ENCODE data around the gene KIAA1217. TPM values are rescaled to one million over a fixed set of nuclear protein-coding genes. Genes with fewer than 3 reads are reported as not detected.

KIAA1217 gene
- total RNA-seq, 1 donor from 2014 or later: 13.2 TPM

DNA sequence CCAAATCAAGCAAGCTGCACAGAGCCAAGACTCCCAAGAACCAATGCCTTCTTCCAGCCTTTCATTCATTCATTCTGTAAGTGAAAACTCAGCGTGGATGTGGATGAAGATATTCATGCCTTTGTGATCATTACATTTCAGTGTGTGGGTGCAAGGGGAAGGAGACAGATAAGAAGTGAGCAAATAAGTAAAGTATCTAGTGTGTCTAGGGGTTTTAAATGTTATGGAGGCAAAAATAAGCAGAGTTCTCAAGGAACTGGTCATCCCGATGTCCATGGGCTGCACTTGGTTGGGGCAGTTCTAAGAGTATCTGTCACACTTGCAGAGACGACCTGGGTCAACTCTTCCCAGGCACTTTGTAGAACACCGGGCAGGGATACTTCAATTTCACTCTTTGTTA lies 149.1 kb downstream of the KIAA1217 start:
- DNase-seq (ENCODE audit: low read depth): no peak

DNA sequence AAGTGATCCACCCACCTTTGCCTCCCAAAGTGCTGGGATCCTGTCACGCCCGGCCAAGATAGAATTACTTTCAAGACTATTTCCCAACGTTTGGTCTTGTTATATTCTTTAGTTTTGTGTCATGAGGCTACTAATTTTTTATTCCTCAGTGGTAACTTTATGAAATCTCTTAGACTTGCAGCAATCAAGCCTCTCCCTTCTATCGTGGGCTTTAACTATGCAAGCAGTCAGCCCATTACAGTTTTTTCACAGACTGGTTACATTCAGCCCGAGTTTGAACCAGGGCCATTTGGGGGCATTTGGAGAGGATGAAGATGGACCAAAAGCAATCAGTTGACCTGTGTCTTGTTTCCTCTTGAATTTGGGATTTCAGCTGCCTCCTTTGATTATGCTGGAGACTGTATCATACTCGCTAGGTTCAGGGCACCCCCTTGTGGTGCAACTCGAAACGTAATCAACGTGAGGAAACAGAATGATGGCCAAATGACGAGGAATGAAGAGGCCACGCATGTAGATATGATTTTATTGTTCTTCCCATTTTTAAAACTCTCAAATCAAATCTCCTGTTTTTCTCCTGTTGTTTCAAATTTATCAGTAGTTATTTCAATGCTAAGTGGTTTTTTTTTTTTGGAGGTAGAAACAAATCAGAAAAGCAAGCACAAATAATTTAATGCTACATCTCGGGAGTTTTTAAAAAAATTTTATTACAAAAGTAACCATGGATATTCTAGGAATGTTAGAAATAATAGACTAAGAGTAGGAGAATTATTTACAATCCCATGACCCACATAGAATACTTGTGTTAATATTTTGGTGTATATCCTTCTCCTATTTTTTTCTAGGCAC lies 151.6 kb downstream of the KIAA1217 start:
- DNase-seq (ENCODE audit: low read depth): peak; percentile 76

DNA sequence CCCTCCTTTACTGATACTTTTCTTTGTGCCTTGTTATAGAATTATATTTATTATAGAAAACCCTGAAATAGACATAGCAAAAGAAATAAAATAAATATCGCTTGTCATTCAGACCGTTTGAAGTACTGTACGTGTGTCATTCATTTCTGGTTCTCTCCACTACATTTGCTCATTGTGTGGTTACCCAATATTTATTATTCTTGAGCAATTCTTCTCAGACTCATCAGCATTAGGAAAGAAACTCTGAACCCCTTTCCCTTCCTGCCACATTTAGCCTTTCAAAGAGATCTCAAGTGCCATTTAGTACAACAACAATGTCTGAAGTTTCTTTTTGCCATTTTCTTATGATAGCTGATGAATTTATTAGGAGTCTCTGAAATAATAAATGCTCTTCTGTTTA lies 154.1 kb downstream of the KIAA1217 start:
- no peak for DNase-seq (ENCODE audit: low read depth)

DNA sequence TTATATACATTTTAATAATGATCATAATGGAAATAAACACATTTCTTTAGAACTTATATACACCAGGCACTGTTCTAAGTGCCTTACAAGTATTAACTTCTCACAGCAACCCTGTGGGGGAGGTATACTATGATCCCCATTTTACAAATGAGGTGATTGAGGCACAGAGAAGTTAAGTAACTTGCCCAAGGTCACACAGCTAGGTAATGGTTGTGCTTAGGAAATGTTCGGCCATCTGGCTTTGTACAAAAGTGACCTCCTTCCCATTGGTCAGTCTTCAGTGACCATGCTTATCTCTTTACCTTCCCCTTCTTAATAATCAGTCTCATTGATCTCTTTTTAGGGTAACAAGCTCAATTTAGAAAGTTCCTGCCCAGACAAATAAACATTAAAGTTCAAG lies 158.8 kb downstream of the KIAA1217 start:
- no peak for DNase-seq (ENCODE audit: low read depth)

DNA sequence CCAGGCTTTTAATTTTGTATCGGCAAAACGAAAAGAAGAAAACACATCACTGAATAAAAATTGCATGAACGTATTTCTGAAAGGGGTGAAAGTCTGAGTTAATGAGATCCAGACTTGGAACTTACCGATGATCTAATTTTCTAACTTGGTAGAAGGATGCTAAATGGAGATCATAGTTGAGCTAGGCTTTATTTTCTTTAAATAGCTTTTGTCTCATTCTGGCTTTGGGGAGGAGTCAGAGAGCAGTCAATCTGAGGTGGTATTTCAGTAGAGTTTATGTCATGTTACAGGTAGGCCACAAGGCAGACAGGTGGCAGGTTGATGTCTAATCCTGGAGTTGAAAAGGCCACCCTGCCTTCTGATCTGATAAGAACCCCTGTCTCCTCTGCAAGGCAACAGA lies 161.9 kb downstream of the KIAA1217 start:
- DNase-seq (ENCODE audit: low read depth): peak; percentile 81

DNA sequence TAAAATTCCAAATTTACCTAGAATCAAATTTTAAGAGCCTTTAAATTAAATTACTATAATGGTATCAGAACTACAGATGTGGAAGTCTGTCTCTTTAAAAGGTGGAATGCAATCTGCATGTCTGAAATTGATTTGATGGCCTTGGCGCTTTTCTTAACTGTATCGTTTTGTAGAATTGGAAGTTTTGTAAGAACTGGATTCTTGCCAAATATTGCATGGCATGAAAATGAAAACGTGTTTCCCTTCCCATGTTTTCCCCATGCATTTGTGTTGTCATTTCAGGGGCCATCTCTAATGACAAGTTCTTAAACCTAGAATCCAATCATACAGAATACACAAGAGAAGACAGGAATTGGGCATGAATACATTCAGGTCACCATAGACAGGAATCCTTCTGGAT lies 162.5 kb downstream of the KIAA1217 start:
- DNase-seq (ENCODE audit: low read depth): no peak

DNA sequence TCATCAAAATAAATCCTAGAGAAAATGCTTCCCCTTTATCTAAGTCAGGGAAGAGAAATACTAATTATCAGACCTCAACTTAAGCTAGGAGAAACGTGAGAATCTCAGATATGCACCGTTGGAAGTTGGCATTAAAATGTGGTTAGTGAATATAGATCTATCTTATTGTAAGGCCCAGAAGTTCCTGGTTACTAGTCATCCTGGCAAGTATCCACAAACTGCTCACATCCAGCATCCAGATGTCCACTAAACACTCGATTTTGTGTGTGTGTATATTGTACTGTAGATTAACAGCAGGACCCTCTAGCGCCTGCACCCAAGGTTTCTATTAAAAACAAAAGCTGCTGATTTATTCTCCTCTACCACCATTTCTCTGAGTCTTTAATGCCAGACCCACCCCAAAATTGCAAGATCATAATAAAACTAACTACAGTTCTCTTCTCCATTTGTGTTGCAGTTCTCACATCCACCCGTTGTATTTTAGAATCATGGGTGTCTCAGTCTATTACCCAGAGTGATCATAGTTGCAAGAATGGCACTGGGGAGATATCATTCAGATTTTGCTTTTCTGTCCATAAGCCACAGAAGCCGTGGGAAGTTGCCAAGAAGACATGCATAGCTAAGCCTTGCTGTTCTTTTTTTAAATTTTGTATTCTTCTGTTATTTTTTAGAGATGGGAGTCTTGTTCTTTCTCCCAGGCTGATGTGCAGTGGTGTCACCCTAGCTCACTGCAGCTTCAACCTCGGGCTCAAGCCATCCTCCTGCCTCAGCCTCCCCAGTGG lies 165.4 kb downstream of the KIAA1217 start:
- DNase-seq (ENCODE audit: low read depth): no peak

DNA sequence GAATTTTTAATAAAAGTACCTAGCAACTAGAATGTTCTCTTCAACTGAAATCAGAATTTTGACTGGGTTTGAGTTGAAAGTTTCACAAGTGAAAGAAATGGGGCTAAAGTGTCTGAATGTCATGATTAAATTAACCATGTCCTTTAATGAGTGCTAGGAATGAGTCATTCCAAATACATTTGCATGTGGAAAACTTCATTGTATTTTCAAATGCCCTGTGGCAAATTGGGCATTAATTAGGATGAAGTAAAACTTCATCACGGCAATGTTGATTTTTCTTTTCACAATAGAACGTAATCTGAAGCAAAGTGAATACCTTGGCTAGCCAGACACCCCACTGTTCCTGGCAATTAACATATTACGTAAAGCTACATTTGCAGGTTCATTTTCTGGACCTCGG lies 166.6 kb downstream of the KIAA1217 start:
- no peak for DNase-seq (ENCODE audit: low read depth)

DNA sequence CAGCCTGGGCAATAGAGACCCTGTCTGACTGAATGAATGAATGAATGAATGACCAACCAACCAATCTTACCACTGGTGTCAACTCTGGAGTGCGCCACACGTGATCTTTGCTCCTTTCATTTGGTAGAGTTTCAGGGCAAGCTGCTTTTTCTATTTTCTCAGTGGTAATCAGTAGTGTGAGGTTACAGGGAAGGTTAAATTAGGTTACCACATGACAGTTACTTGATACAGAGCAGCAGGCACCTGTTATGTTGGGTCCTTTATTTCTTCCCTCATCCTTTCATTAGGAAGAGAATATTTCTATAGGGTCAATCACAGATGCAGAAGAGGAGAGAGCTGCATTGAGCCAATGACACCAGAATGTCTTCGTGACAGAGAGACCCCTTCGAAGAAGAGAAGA lies 167.8 kb downstream of the KIAA1217 start:
- DNase-seq (ENCODE audit: low read depth): peak; percentile 18

DNA sequence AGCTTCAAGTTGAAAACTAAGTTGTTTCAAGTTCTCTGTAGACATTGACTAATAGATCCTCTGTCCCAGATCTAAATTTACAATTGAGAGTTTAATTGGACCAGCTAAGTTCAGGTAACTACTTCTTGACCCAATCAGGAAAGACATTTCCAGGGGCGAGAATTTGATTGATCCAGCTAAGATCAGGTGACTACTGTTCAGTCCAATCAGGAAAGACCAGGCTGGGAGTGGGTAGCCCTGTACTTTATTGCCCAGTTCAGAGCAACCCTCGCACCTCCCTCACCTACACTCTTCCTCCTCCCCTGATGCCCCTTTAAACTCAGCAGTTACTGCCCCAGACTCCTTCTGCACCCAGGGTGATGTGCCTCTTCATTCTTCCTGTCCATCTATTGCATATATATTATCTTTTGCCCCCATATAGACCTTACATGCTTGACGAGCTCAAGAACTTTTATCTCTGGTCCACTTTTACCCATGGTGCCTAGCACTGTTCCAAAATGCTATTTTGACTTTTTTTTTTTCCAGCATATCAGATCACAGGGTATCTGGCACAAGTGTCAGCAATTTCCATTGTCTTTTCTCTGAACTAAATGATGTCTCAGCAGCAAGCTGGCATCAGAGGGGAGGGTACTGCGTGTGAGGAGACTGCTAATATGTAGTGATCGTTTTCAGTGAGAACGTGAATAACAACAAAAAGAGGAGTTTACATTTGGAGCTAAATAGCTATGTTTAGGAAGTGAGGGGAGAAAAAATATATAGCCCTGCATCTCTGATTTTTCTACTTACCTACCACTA lies 169.4 kb downstream of the KIAA1217 start:
- DNase-seq (ENCODE audit: low read depth): no peak

DNA sequence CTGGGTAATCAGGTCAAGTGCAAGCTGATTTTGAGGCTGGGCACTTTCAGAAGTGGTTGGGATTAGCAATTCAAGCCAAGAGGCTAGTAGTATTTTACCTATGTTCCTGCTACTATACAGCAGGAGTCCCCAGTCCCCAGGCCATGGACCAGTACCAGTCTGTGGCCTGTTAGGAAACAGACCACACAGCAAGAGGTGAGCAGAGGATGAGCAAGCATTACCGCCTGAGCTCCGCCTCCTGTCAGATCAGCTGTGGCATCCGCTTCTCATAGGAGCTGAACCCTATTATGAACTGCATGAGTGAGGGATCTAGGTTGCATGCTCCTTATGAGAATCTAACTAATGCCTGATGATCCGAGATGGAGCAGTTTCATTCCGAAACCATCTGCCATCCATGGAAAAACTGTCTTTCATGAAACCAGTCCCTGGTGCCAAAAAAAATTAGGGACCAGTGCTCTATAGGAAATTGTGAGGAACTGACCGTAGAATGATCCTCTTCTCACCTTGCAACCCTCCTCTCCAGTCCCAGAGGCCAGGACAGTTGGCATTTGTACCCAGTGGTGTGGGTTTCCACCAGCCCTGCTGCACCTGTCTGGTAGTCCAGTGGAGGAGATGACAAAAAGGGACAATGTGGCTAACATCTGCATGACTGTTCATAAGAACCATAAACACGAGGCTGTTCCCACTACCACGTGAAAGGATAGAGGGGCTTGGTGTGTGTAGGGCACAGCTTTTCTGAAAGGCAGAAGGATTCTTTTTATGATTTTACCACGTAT lies 172.5 kb downstream of the KIAA1217 start:
- DNase-seq (ENCODE audit: low read depth): peak; percentile 51

DNA sequence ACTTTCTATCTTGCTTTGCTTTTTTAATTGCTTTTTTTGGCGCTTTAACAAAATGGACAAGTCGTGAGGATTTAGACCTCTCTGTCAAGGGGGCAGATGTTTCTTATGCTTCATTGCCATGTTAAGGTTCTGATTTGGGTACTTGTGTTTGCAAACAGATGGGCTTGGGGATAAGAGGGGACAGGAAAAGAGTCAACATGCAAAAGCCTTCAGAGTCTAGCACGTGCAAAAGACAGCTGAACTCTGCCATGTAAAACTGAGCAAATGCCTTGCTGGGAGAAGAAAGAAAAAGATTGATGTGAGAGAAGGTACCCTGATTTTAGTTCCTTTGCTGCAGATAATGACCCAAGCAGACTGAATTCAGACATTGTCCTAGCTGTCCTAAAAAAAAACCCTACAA lies 173.1 kb downstream of the KIAA1217 start:
- no peak for DNase-seq (ENCODE audit: low read depth)

DNA sequence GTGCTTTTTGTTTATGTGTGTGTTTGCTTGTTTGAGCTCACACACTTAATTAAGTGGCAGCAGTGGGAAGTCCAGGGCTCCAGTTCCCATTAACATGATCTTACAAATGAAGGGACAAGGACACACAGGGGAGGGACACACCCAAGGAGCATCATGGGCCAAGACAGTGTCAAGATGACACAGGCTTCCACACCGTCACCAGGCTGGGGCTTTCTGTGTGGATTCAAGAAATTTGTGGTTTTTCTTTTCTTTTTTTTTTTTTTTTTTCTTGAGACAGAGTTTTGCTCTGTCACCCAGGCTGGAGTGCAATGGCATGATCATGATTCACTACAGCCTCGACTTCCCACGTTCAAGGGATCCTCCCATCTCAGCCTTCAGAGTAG lies 173.6 kb downstream of the KIAA1217 start:
- DNase-seq (ENCODE audit: low read depth): no peak

DNA sequence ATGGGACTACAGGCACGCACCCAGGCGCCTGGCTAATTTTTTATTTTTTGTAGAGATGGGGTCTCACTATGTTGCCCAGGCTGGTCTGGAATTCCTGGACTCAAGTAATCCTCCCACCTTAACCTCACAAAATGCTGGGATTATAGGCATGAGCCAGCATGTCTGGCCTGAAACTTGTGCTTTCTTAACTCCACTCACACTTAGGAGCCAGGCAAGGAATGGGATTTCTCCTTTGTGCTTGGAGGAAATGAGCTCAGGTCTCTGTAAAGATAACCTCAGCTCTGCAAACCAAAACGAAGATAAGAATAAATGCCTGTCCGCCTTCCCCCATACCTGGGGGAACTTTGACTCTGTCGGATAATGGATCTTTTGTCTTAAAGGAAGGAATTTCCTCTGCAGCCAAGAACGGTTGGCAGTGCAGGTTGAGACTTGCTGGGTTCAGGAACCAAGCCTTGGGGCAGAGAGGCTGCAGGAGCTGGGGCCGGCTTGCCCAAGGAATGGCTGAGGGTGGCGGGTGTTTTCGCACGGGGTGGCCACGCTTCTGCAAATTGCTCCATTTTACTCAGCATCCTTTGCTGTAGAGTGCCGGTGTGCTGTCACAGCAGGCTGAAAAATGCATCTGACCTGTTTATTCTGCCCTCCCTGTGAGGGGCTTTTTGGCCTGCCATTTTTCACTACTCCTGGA lies 174.2 kb downstream of the KIAA1217 start:
- no peak for DNase-seq (ENCODE audit: low read depth)

DNA sequence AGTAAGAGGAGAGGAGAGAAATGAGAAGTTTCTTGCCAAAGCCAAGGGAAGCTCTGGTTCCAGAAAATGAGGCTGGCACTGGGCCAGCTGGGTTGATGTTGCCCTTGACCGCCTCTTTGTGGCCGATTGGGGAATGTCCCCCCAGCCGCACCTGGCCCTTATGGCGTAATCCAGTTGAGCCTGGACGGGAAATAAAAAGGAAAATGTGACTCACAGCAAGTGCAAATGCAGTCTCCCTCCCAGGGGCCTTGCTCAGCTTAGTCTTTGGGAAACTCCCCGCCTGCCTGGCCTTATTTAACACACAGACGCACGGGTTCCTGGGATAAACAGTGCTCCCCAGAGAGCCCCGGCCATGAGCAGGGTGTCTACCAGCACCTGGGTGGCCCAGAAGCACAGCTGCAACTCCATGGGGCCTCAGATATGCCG lies 174.8 kb downstream of the KIAA1217 start:
- peak; percentile 98 for DNase-seq (ENCODE audit: low read depth)

DNA sequence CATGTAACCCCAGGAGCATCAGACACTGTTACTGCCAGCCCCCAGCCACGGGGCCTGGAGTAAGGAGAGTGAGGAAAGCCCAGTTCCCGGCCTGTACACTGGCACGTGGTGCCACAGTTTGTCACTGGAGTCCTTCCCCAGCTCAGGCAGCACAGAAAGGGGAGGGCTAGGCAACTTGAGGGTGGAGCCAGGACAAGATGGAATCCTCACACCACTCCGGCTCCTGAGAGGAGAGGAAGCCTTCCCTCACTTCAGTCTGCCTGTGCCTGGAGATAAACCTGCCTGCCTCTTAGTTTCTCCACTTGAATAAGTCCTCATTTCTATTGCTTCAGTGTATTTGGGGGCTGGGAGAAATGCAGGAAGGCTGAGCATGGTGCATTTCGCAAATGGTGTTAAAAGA lies 176.0 kb downstream of the KIAA1217 start:
- no peak for DNase-seq (ENCODE audit: low read depth)

DNA sequence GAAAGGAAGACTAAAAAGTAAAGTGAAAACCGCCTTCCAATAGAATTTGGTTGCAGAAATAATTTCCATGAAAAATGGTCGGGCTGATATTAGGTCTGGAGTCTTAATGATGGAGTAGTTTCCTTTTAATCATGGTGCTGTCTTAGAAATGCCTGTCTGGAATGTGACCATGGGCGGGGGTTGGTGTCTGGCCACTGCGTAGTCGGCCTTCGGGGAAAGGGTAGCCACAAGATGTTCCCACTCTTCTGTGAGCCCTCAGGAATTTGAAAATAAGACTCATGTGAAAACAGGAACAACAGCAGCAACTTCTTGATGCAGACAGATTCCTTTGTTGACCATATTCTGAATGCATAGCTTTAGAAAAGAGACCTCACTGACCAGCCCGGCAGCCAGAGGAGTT lies 176.8 kb downstream of the KIAA1217 start:
- peak; percentile 75 for DNase-seq (ENCODE audit: low read depth)

DNA sequence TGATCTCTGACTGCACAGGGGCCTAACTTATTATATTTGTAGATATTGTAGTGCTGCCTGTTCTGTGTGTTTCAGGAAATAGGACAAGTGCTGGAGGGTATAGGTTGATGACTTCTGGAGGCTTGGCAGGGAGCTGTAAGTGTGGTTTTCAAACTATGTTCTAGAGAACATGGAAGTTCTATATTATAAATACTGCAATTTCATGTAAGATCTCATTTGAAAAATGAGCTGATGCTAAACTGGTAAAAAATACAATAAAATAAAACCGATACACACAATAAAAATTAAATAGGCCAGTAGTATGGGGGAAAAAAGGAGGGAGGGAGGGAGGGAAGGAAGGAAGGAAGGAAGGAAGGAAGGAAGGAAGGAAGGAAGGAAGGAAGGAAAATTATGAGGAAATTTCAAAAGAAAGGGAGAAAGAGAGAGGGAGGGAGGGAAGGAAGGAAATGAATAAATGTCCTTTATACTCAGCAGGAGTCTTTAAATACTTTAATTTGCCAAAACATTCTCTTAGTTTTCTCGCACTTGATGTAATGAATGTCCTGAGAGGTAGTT lies 181.3 kb downstream of the KIAA1217 start:
- DNase-seq (ENCODE audit: low read depth): no peak

DNA sequence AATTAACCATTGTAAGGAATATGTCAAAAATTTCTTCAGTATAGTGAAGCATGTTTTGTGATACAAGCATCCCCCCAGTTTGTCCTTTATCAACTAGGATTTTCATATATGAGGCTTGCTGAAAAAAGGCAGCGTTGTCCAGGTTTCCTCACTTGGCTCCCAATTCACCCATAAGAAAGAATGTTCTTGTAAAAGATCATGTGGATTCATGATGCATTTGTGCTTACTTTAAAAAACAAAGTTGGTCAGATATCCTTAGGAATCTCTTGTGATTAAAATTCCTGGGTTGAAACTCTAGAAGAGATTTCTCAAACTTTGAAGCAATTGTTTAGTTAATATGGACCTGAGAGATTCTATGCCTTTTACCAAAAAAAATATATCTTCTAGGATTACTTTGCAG lies 181.8 kb downstream of the KIAA1217 start:
- no peak for DNase-seq (ENCODE audit: low read depth)

DNA sequence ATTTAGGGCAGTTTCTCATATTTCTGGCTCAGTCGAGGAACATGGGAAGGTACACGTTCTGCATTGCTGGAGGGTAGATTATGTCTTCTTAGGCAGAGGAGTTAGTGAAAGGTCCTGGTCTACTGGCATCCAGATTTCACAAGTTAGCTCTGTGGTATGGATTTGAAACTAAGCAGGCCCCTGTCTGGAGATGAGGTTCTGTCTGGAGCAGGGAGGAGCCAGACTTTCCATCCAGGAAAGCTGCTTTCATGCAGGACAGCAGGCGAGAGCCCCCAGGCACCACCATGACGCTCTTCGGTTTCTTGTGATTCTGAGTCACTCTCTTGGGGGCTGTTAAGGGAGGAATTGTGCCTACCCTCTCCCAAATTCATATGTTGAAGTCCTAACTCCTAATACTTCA lies 184.3 kb downstream of the KIAA1217 start:
- no peak for DNase-seq (ENCODE audit: low read depth)

Measured in myocyte (in vitro differentiated cells).